Thoracic aorta (tissue), 2 donors: ENCODE measurements around the gene PARN. TPM values are rescaled to one million over a fixed set of nuclear protein-coding genes. Genes with fewer than 3 reads are reported as not detected.

Source experiments
- ATAC-seq: fragments of 150-250 bp; one replicate; pipeline ENCODE4 v1.8.0; 2017; ENCODE audit warnings: low read depth; ENCODE audit not compliant: insufficient number of reproducible peaks, low FRiP score
- DNase-seq: peaks from one replicate; pipeline ENCODE4 v3.0.0-alpha.2; 2020; ENCODE audit warnings: low spot score
- H3K27ac ChIP-seq, 2 donors: fragments of 200-600 bp; sonication (generic); 1 replicate in 1 of 2; 2 replicates in 1 of 2; pipeline ENCODE4 v1.5.1; 2016; ENCODE audit warnings: mild to moderate bottlenecking in 2 of 2, moderate library complexity in 2 of 2
- H3K27me3 ChIP-seq: fragments of 200-600 bp; sonication (generic); replicated peaks from 2 replicates; pipeline ENCODE4 v1.6.0; 2016; ENCODE audit warnings: mild to moderate bottlenecking; ENCODE audit not compliant: insufficient read depth
- H3K36me3 ChIP-seq: fragments of 200-600 bp; sonication (generic); one replicate; pipeline ENCODE4 v1.5.1; 2016
- H3K4me1 ChIP-seq, 2 donors: fragments of 200-600 bp; sonication (generic); 1 replicate in 1 of 2; 2 replicates in 1 of 2; pipeline versions ENCODE4 v1.5.1 to v1.6.0; 2016; ENCODE audit warnings: low read depth in 2 of 2, mild to moderate bottlenecking in 1 of 2; ENCODE audit not compliant: control insufficient read depth in 1 of 2
- H3K4me3 ChIP-seq: fragments of 200-600 bp; sonication (generic); 2 replicates; pipeline ENCODE4 v1.5.1; 2016; ENCODE audit warnings: mild to moderate bottlenecking
- H3K9me3 ChIP-seq: fragments of 200-600 bp; sonication (generic); 2 replicates; pipeline ENCODE4 v1.5.1; 2016
- CTCF ChIP-seq: fragments of 200-600 bp; sonication (generic); IDR thresholded peaks from one replicate; pipeline ENCODE4 v1.5.1; 2019; ENCODE audit warnings: antibody characterized with exemption
- total RNA-seq, 2 donors: library from RNA; depleted of rRNA; stranded (reverse); fragments of >200 nt; gene quantifications; one replicate each; pipeline versions ENCODE4 v1.1.0 to v1.2.3, GENCODE V29; 2016

The PARN gene
- total RNA-seq, 2 donors from 2014 or later: 51.0 to 66.7 TPM

GRCh38 chr16:14611660-14612059 is 18.4 kb downstream of the PARN start:
- H3K4me1 ChIP-seq: no peaks in the 10 kb centered on the region
- H3K27me3 ChIP-seq: no peaks in the 10 kb centered on the region
- no peak overlapping the region for H3K27ac ChIP-seq
- H3K9me3 ChIP-seq: no peaks in the 10 kb centered on the region
- no peak for DNase-seq
- peaks cover 55% of the 10 kb centered on the region for H3K36me3 ChIP-seq
- no peak for ATAC-seq
- no peak overlapping the region for H3K4me3 ChIP-seq
- TF ChIP-seq CTCF: no peak

- Histone ChIP-seq H3K9me3 (no peaks in the 10 kb centered on the region), H3K27me3 (no peaks in the 10 kb centered on the region), H3K4me1 (no peaks in the 10 kb centered on the region), H3K27ac (no peak overlapping the region), H3K36me3 (peaks cover 48% of the 10 kb centered on the region), H3K4me3 (no peak overlapping the region)
- DNase-seq (no peak), ATAC-seq (no peak)
- no peak for TF ChIP-seq CTCF
Observed at GRCh38 chr16:14609716-14610115, 20.3 kb downstream of the PARN start.

- ATAC-seq (no peak), DNase-seq (no peak)
- no peaks in the 10 kb centered on the region for H3K9me3 ChIP-seq
- H3K36me3 ChIP-seq: peaks cover 51% of the 10 kb centered on the region
- TF ChIP-seq CTCF: no peak
- H3K4me3 ChIP-seq: no peak overlapping the region
- H3K4me1 ChIP-seq: no peaks in the 10 kb centered on the region
- no peak overlapping the region for H3K27ac ChIP-seq
- no peaks in the 10 kb centered on the region for H3K27me3 ChIP-seq
Observed at GRCh38 chr16:14608604-14609003, 21.5 kb downstream of the PARN start.

- H3K4me3 ChIP-seq: no peak overlapping the region
- H3K27ac ChIP-seq: no peak overlapping the region
- no peaks in the 10 kb centered on the region for H3K27me3 ChIP-seq
- DNase-seq (no peak), ATAC-seq (no peak)
- no peaks in the 10 kb centered on the region for H3K4me1 ChIP-seq
- peaks cover 50% of the 10 kb centered on the region for H3K36me3 ChIP-seq
- H3K9me3 ChIP-seq: no peaks in the 10 kb centered on the region
- no peak for TF ChIP-seq CTCF
Observed at GRCh38 chr16:14608111-14608566, 21.9 kb downstream of the PARN start.

GRCh38 chr16:14606102-14606501 is 24.0 kb downstream of the PARN start:
- TF ChIP-seq CTCF: no peak
- no peaks in the 10 kb centered on the region for H3K4me1 ChIP-seq
- H3K27me3 ChIP-seq: no peaks in the 10 kb centered on the region
- H3K4me3 ChIP-seq: no peak overlapping the region
- DNase-seq (no peak), ATAC-seq (no peak)
- no peaks in the 10 kb centered on the region for H3K9me3 ChIP-seq
- H3K27ac ChIP-seq: no peak overlapping the region
- H3K36me3 ChIP-seq: peaks cover 63% of the 10 kb centered on the region
